ENCODE data around the gene SRGAP3.

- no peak for TF ChIP-seq CTCF (IDR thresholded peaks at IDR 0.05)
- no peak for TF ChIP-seq POLR2A (IDR thresholded peaks at IDR 0.05)
- TF ChIP-seq POLR2AphosphoS5 (IDR thresholded peaks at IDR 0.05): no peak
Observed at GRCh38 chr3:8967553-8967952, 281.9 kb downstream of the SRGAP3 start.

Data from gastroesophageal sphincter (tissue), 3 donors.